Chondrocyte (in vitro differentiated cells): ENCODE measurements around the gene NEGR1. TPM values are rescaled to one million over a fixed set of nuclear protein-coding genes. Genes with fewer than 3 reads are reported as not detected.
"Not testable (repeated sequence)": the region's sequence is repeated elsewhere in the genome, so short reads cannot be mapped to it uniquely, and the experiment has no call there.

ENCODE experiments used
- DNase-seq: peaks from one replicate; pipeline ENCODE4 v3.0.0; 2021; ENCODE audit warnings: mixed read lengths, low spot score
- H3K27ac Mint-ChIP-seq: one replicate; pipeline ENCODE4 v1.8.0; 2021; ENCODE audit warnings: mild to moderate bottlenecking, moderate library complexity, mixed read lengths; ENCODE audit not compliant: unreplicated experiment
- H3K27me3 Mint-ChIP-seq: 2 replicates; pipeline ENCODE4 v1.8.0; 2021; ENCODE audit warnings: low read depth, mixed read lengths
- H3K36me3 Mint-ChIP-seq: 2 replicates; pipeline ENCODE4 v1.8.0; 2021; ENCODE audit warnings: low read depth, mixed read lengths
- H3K4me1 Mint-ChIP-seq: 2 replicates; pipeline ENCODE4 v1.8.0; 2021; ENCODE audit warnings: low read depth, mild to moderate bottlenecking, mixed read lengths
- H3K4me3 Mint-ChIP-seq: one replicate; pipeline ENCODE4 v1.8.0; 2021; ENCODE audit warnings: mild to moderate bottlenecking, moderate library complexity, mixed read lengths; ENCODE audit not compliant: unreplicated experiment
- H3K9me3 Mint-ChIP-seq: 2 replicates; pipeline ENCODE4 v1.8.0; 2021; ENCODE audit warnings: low read depth, mixed read lengths
- CTCF ChIP-seq: fragments of 200-600 bp; sonication (generic); IDR thresholded peaks from 2 replicates; pipeline ENCODE4 v1.5.0; 2021; ENCODE audit warnings: antibody characterized with exemption, mild to moderate bottlenecking, moderate library complexity
- total RNA-seq: library from RNA; stranded (reverse); gene quantifications from 3 replicates; pipeline ENCODE4 v1.2.1, GENCODE V29; 2021

The NEGR1 gene
- total RNA-seq, 1 donor from 2014 or later, result 7.7 TPM

GRCh38 chr1:71899881-71900280 lies 382.5 kb downstream of the NEGR1 start:
- Mint-ChIP-seq H3K27me3 (no peaks in the 10 kb centered on the region), H3K36me3 (no peaks in the 10 kb centered on the region), H3K4me1 (no peaks in the 10 kb centered on the region), H3K9me3 (no peaks in the 10 kb centered on the region), H3K4me3 (no peak overlapping the region), H3K27ac (no peak overlapping the region)
- no peak for TF ChIP-seq CTCF
- no peak for DNase-seq

GRCh38 chr1:71888166-71888565 lies 394.2 kb downstream of the NEGR1 start:
- H3K4me3 Mint-ChIP-seq, DNase-seq, H3K27me3 Mint-ChIP-seq, H3K9me3 Mint-ChIP-seq, H3K4me1 Mint-ChIP-seq, H3K36me3 Mint-ChIP-seq, H3K27ac Mint-ChIP-seq: not testable (repeated sequence)

GRCh38 chr1:71885171-71885570 lies 397.2 kb downstream of the NEGR1 start:
- Mint-ChIP-seq H3K9me3 (no peaks in the 10 kb centered on the region), H3K27ac (no peak overlapping the region), H3K4me1 (peaks cover 9% of the 10 kb centered on the region)

GRCh38 chr1:71882637-71883036 lies 399.7 kb downstream of the NEGR1 start:
- H3K4me1 Mint-ChIP-seq, result peaks cover 19% of the 10 kb centered on the region

More at GRCh38 chr1:71885171-71885570, 397.2 kb downstream of the NEGR1 start:
- TF ChIP-seq CTCF, result no peak
- DNase-seq, result no peak
- Mint-ChIP-seq H3K27me3 (no peaks in the 10 kb centered on the region), H3K36me3 (no peaks in the 10 kb centered on the region), H3K4me3 (no peak overlapping the region)

GRCh38 chr1:71882226-71882625 lies 400.1 kb downstream of the NEGR1 start:
- DNase-seq, result no peak
- H3K4me3 Mint-ChIP-seq, result no peak overlapping the region
- TF ChIP-seq CTCF, result no peak
- no peak overlapping the region for H3K27ac Mint-ChIP-seq
- H3K27me3 Mint-ChIP-seq, result no peaks in the 10 kb centered on the region
- no peaks in the 10 kb centered on the region for H3K9me3 Mint-ChIP-seq
- H3K36me3 Mint-ChIP-seq, result no peaks in the 10 kb centered on the region
- H3K4me1 Mint-ChIP-seq, result peaks cover 19% of the 10 kb centered on the region

More at GRCh38 chr1:71882637-71883036, 399.7 kb downstream of the NEGR1 start:
- no peak for TF ChIP-seq CTCF
- H3K27ac Mint-ChIP-seq, result no peak overlapping the region
- no peaks in the 10 kb centered on the region for H3K9me3 Mint-ChIP-seq
- no peaks in the 10 kb centered on the region for H3K27me3 Mint-ChIP-seq
- DNase-seq, result no peak
- no peaks in the 10 kb centered on the region for H3K36me3 Mint-ChIP-seq
- no peak overlapping the region for H3K4me3 Mint-ChIP-seq

- no peak for TF ChIP-seq CTCF
- DNase-seq, result no peak
- Mint-ChIP-seq H3K4me1 (peaks cover 19% of the 10 kb centered on the region), H3K9me3 (no peaks in the 10 kb centered on the region), H3K27ac (no peak overlapping the region), H3K36me3 (no peaks in the 10 kb centered on the region), H3K27me3 (no peaks in the 10 kb centered on the region), H3K4me3 (no peak overlapping the region)
These were observed 400.7 kb downstream of the NEGR1 start for GRCh38 chr1:71881611-71882010.
